ENCODE data around the gene FKBP14. TPM values are rescaled to one million over a fixed set of nuclear protein-coding genes. Genes with fewer than 3 reads are reported as not detected.

The FKBP14 gene
- total RNA-seq, 1 donor from 2014 or later, result 35.9 TPM

GRCh38 chr7:30022991-30023390 is 3.5 kb downstream of the FKBP14 start:
- H3K4me1 Mint-ChIP-seq (ENCODE audit: unreplicated experiment), result peaks cover 46% of the 10 kb centered on the region
- H3K36me3 Mint-ChIP-seq (ENCODE audit: unreplicated experiment), result no peaks in the 10 kb centered on the region
- no peak overlapping the region for H3K4me3 Mint-ChIP-seq (ENCODE audit: unreplicated experiment)
- no peaks in the 10 kb centered on the region for H3K27me3 Mint-ChIP-seq (ENCODE audit: unreplicated experiment)
- no peak for TF ChIP-seq CTCF (IDR thresholded peaks at IDR 0.05)
- no peak for DNase-seq (ENCODE audit: extremely low spot score, unreplicated experiment)
- no peak overlapping the region for H3K27ac Mint-ChIP-seq (ENCODE audit: unreplicated experiment)
- no peaks in the 10 kb centered on the region for H3K9me3 Mint-ChIP-seq (ENCODE audit: unreplicated experiment)

- no peaks in the 10 kb centered on the region for H3K9me3 Mint-ChIP-seq (ENCODE audit: unreplicated experiment)
- peaks cover 32% of the 10 kb centered on the region for H3K4me1 Mint-ChIP-seq (ENCODE audit: unreplicated experiment)
- no peak for TF ChIP-seq CTCF (IDR thresholded peaks at IDR 0.05)
- H3K27ac Mint-ChIP-seq (ENCODE audit: unreplicated experiment), result no peak overlapping the region
- H3K27me3 Mint-ChIP-seq (ENCODE audit: unreplicated experiment), result no peaks in the 10 kb centered on the region
- no peak for DNase-seq (ENCODE audit: extremely low spot score, unreplicated experiment)
- peaks cover 4% of the 10 kb centered on the region for H3K36me3 Mint-ChIP-seq (ENCODE audit: unreplicated experiment)
- no peak overlapping the region for H3K4me3 Mint-ChIP-seq (ENCODE audit: unreplicated experiment)
Observed at GRCh38 chr7:30020535-30020934, 6.0 kb downstream of the FKBP14 start.

GRCh38 chr7:30019960-30020359 is 6.5 kb downstream of the FKBP14 start:
- no peak overlapping the region for H3K4me3 Mint-ChIP-seq (ENCODE audit: unreplicated experiment)
- H3K36me3 Mint-ChIP-seq (ENCODE audit: unreplicated experiment), result peaks cover 4% of the 10 kb centered on the region
- H3K9me3 Mint-ChIP-seq (ENCODE audit: unreplicated experiment), result no peaks in the 10 kb centered on the region
- no peaks in the 10 kb centered on the region for H3K27me3 Mint-ChIP-seq (ENCODE audit: unreplicated experiment)
- DNase-seq (ENCODE audit: extremely low spot score, unreplicated experiment), result no peak
- peaks cover 26% of the 10 kb centered on the region for H3K4me1 Mint-ChIP-seq (ENCODE audit: unreplicated experiment)
- H3K27ac Mint-ChIP-seq (ENCODE audit: unreplicated experiment), result peak overlapping the region; percentile 35
- no peak for TF ChIP-seq CTCF (IDR thresholded peaks at IDR 0.05)

- H3K27ac Mint-ChIP-seq (ENCODE audit: unreplicated experiment), result peak overlapping the region; percentile 35
- TF ChIP-seq CTCF (IDR thresholded peaks at IDR 0.05), result peak; percentile 40
- no peaks in the 10 kb centered on the region for H3K27me3 Mint-ChIP-seq (ENCODE audit: unreplicated experiment)
- H3K4me1 Mint-ChIP-seq (ENCODE audit: unreplicated experiment), result peaks cover 20% of the 10 kb centered on the region
- H3K4me3 Mint-ChIP-seq (ENCODE audit: unreplicated experiment), result no peak overlapping the region
- no peak for DNase-seq (ENCODE audit: extremely low spot score, unreplicated experiment)
- H3K36me3 Mint-ChIP-seq (ENCODE audit: unreplicated experiment), result peaks cover 7% of the 10 kb centered on the region
- no peaks in the 10 kb centered on the region for H3K9me3 Mint-ChIP-seq (ENCODE audit: unreplicated experiment)
Observed at GRCh38 chr7:30019387-30019786, 7.1 kb downstream of the FKBP14 start.

GRCh38 chr7:30018451-30018850 is 8.1 kb downstream of the FKBP14 start:
- Mint-ChIP-seq H3K36me3 (ENCODE audit: unreplicated experiment) (peaks cover 12% of the 10 kb centered on the region), H3K9me3 (ENCODE audit: unreplicated experiment) (no peaks in the 10 kb centered on the region), H3K4me3 (ENCODE audit: unreplicated experiment) (no peak overlapping the region), H3K4me1 (ENCODE audit: unreplicated experiment) (peaks cover 13% of the 10 kb centered on the region), H3K27ac (ENCODE audit: unreplicated experiment) (no peak overlapping the region), H3K27me3 (ENCODE audit: unreplicated experiment) (no peaks in the 10 kb centered on the region)
- DNase-seq (ENCODE audit: extremely low spot score, unreplicated experiment), result no peak
- TF ChIP-seq CTCF (IDR thresholded peaks at IDR 0.05), result no peak
